Sigmoid colon (tissue), 4 donors: ENCODE results near the gene TMPRSS6.

Source experiments
- POLR2A ChIP-seq, 2 donors: fragments of 450-650 bp; IDR thresholded peaks; one replicate each; pipeline ENCODE4 v1.6.1; 2016; ENCODE audit warnings: antibody characterized with exemption in 2 of 2, mild to moderate bottlenecking in 2 of 2, moderate library complexity in 2 of 2
- POLR2AphosphoS5 ChIP-seq, 4 donors: sonication (generic); formaldehyde crosslinking; IDR thresholded peaks; one replicate each; pipeline ENCODE4 v1.6.1; 2017; ENCODE audit warnings: antibody characterized with exemption in 4 of 4
- TF ChIP-seq, protein P1 (sequence below), 4 experiments: fragments of 450-650 bp in 3 of 4; fragments of 200-600 bp in 1 of 4; IDR thresholded peaks; one replicate each; pipeline ENCODE4 v1.5.1; 2016 to 2019; ENCODE audit warnings: antibody characterized with exemption in 4 of 4, mild to moderate bottlenecking in 3 of 4, moderate library complexity in 2 of 4

GRCh38 chr22:37057796-37058510 lies 51.6 kb downstream of the TMPRSS6 start:
- TF ChIP-seq, protein P1, sequence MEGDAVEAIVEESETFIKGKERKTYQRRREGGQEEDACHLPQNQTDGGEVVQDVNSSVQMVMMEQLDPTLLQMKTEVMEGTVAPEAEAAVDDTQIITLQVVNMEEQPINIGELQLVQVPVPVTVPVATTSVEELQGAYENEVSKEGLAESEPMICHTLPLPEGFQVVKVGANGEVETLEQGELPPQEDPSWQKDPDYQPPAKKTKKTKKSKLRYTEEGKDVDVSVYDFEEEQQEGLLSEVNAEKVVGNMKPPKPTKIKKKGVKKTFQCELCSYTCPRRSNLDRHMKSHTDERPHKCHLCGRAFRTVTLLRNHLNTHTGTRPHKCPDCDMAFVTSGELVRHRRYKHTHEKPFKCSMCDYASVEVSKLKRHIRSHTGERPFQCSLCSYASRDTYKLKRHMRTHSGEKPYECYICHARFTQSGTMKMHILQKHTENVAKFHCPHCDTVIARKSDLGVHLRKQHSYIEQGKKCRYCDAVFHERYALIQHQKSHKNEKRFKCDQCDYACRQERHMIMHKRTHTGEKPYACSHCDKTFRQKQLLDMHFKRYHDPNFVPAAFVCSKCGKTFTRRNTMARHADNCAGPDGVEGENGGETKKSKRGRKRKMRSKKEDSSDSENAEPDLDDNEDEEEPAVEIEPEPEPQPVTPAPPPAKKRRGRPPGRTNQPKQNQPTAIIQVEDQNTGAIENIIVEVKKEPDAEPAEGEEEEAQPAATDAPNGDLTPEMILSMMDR (IDR thresholded peaks at IDR 0.05): no peak
- no peak for TF ChIP-seq POLR2AphosphoS5 (IDR thresholded peaks at IDR 0.05)
- no peak for TF ChIP-seq POLR2A (IDR thresholded peaks at IDR 0.05)
